ENCODE results near the gene FGF12.

GRCh38 chr3:192382861-192383260 lies 344.5 kb downstream of the FGF12 start:
- TF ChIP-seq CTCF (IDR thresholded peaks at IDR 0.05 in 8 of 11, conservative IDR thresholded peaks at IDR 0.05 in 3 of 11) = no peak
- TF ChIP-seq POLR2A (IDR thresholded peaks at IDR 0.05) = no peak
